Inflammatory macrophage (primary cell): ENCODE data around the gene PREB.
"Not testable (repeated sequence)": the region's sequence is repeated elsewhere in the genome, so short reads cannot be mapped to it uniquely, and the experiment has no call there.

Experiments
- DNase-seq, 2 donors: peaks; one replicate each; pipeline ENCODE4 v3.0.0-alpha.2; 2020 to 2022
- total RNA-seq, 18 experiments: gene quantifications; one replicate each; lab custom pipeline; 2026; ENCODE audit warnings: mixed read lengths in 6 of 18, inconsistent platforms in 2 of 18; lab: John Stamatoyannopoulos, UW

PREB gene
- 29.1 to 102 (median 62.1) reads per million in 18 experiments for total RNA-seq

- DNase-seq, result peak; percentile 98 to 99
Observed at GRCh38 chr2:27133905-27134780, at the start of gene PREB. TSS of gene PREB (minus strand) at chr2:27134636. CDS start at chr2:27134421, 215 bp downstream.

- peak in 1 of 2 donors; percentile 9 for DNase-seq
Observed at GRCh38 chr2:27184115-27184514, 49.7 kb upstream of the PREB start.

DNA sequence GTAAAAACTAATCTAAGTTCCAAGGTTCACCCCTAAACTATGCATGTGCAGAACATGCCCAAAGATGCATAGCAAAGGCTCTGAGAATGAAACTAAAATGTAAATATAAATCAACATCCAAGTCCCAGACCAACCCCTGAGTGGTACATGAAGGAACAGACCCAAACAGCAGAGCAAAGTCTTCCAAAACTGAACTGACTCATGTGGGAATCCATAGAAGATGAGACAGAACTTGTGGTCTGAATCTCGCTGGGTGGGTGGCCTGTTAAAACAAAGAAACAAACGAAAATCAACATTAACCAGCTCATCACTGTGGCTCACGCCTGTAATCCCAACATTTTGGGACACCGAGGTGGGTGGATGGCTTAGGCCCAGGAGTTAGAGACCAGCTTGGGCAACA, 47.9 kb upstream of the PREB start:
- no peak for DNase-seq

- no peak for DNase-seq
Observed at GRCh38 chr2:27179344-27180000, 45.0 kb upstream of the PREB start.

DNA sequence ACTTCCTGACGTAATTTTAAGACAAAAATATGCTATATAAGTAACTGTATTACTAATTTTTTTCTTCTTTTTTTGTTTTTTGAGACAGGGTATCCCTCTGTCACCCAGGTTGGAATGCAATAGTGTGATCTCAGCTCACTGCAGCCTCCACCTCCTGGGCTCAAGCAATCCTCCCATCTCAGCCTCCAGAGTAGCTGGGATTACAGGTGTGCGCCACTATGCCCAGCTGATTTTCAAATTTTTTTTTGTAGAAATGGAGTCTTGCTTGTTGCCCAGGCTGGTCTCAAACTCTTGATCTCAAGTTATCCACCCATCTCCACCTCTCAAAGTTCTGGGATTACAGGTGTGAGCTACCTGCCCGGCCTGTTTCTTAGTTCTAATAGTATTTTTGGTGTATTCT, 44.0 kb upstream of the PREB start:
- DNase-seq, result no peak

- DNase-seq, result no peak
Observed at GRCh38 chr2:27177441-27178351, 43.3 kb upstream of the PREB start.

GRCh38 chr2:27175781-27176180, 41.3 kb upstream of the PREB start:
- DNase-seq, result not testable (repeated sequence)

DNA sequence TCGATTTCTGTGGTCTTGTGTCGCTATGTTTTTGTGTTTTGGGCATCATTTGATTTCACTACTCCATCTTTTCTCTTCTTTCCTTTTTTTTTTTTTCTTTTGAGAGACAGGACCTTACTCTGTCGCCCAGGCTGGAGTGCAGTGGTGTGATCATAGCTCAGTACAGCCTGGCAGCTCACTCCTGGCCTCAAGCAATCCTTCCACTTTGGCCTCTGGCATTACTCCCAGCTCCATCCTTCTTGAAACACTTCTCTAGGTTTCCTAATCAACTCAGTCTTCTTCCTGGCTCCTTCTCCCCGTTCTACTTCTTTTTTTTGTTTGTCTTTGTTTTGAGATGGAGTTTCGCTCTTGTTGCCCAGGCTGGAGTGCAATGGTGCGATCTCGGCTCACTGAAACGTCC, 40.9 kb upstream of the PREB start:
- no peak for DNase-seq

DNA sequence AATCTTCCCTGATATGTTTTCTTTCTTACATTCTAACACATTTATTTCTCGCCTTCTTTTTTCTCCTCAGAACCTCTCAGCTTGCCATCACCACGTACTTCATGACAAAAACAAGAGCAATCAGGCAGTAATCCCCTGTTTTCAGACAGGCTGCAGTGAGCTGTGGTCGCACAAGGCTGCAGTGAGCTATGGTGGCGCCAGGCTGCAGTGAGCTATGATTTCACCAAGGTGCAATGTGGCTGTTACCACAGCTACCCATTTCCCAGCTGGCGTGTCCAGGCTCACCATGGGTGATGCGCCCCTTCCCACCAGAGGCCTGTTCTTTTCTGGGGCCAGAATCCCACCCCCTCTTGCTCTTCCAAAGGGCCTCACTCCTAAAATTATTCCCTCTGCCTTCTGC, 40.2 kb upstream of the PREB start:
- no peak for DNase-seq

DNA sequence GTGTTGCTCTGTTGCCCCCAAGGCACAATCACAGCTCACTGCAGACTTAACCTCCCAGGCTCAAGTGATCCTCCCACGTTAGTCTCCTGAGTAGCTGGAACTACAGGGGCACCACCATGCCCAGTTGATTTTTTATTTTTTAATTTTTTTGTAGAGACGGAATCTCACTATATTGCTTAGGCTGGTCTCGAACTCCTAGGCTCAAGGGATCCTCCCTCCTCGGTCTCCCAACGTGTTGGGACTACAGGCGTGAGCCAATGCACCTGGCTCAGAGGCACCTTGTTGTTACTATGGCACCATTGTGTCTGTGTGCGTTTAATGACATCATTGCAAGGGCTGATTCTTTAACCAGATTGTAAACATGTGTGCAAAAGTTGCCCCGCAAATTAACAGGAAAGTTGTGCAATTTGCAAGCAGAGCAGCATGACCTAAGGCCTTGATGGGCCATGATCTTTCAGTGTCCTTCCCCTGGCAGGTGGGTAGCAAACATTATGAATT, 37.0 kb upstream of the PREB start:
- no peak for DNase-seq

DNA sequence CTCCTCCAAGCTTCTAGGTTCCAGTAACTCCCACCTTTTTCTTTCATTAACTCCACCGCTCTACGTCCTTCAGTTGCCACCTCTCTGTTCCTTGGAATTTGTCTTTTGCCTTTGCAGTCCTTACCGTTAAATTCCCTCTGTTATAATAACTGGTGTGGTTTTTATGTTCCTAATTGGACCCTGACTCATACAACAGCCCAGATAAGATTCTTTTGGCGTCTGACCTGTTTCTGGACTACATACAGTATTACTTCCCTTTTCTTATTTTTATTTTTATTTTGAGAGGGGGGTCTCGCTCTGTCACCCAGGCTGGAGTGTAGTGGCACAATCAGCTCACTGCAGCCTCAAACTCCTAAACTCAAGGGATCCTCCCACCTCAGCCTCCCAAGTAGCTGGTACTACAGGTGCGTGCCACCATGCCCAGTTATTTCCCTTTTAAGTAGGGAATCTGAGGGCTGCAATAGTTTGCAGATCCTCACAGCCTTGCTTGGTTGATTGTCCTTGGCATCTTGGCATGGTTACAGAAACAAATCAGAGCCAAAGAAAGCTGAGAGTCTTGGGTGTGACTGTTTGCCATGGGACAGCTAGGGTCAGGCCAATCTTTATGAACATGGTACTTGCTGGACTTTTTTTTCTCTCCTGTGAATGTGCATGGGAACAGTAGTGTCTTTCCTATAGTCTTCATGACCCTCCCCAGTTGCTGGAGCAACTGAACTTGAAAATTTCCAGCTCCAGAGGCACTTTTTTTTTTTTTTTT, 36.3 kb upstream of the PREB start:
- DNase-seq, result no peak

DNA sequence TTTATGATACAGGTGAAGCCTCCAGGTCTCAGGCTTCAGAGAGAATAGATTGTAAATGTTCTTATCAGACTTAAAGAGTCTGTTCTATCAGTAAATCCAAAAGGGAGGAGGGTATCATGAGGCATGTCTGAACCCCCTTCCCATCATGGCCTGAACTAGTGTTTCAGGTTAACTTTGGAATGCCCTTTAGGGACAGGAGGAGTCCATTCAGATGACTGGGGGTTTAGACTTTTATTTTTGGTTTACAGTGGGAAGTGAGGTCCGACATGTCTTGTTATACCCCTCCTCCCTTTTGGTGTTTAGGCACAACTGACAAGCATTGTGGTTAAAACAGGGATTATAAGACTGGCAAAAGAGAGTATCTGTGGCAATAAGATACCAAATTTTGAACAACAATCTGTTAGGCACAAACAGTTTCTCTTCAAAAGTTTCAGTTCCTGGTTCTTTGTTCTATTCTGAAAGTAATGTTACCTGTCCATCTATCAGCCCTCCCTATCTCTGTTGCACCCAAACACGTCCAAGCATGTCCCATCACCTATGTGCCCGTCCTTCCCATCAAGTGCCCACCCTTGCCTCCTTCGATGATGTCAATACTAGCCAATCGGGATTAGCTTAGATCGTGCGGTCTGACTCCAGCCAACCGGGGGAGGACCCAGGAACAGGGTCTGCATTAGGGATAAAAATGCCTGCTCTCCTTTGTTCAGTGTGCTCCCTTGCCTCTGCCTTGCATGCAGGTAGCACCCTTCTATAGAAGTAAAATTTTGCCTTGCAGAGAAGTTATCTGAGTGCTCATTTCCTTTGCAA, 30.7 kb upstream of the PREB start:
- no peak for DNase-seq

- no peak for DNase-seq
Observed at GRCh38 chr2:27162151-27163121, 28.0 kb upstream of the PREB start.

GRCh38 chr2:27160191-27160590, 25.8 kb upstream of the PREB start:
- DNase-seq, result no peak

- DNase-seq, result no peak
Observed at GRCh38 chr2:27159271-27159670, 24.8 kb upstream of the PREB start.

DNA sequence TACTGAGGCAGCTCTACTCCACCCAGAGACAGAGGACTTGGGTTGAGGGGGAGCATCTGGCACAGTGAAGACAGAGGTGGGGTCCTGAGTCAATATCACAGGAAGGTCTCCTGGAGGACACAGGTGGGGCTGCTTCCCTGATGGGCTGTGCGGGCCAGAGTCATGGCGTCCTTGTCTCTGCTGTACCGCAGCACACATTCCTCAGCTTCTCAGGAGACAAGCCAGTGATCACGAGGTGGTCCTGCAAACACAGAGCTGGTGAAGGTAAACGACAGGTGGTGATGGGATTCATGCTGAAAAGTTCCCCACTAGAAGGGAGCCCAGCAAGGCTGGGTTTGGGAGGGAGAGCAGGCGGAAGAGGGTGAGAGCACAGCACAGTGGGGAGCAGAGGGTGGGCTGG, 24.0 kb upstream of the PREB start:
- no peak for DNase-seq

GRCh38 chr2:27155069-27155520, 20.7 kb upstream of the PREB start:
- no peak for DNase-seq

DNA sequence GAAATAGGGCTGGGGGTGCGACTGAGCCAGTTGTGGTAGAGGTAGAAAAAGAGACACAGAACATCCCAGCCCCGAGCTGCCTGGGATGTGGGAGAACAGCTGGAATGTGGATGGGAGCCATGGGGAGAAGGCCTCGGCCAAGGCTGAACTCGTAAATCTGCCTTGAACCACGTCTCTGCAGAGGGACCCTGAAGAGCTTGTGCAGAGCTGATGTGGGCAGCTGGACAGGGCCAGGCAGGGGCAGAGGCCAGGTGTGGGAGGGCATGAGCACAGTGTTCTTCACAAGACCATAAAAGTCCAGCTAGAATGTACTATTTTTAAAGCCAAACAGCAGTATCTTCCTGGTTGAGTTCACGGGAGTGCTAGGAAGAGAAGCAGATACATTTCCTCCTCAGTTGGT, 20.1 kb upstream of the PREB start:
- no peak for DNase-seq

GRCh38 chr2:27152796-27153464, 18.5 kb upstream of the PREB start:
- peak in 1 of 2 donors; percentile 4 for DNase-seq
